GM18909 (cell line): ENCODE measurements around the gene DMGDH.
"Not testable (repeated sequence)": the region's sequence is repeated elsewhere in the genome, so short reads cannot be mapped to it uniquely, and the experiment has no call there.

Experiments used
- ATAC-seq: cut with Tn5 transposase; IDR thresholded peaks from one replicate; pipeline ENCODE4 v1.9.1; 2021; ENCODE audit warnings: mild to moderate bottlenecking; ENCODE audit not compliant: unreplicated experiment, poor library complexity

DMGDH gene

DNA sequence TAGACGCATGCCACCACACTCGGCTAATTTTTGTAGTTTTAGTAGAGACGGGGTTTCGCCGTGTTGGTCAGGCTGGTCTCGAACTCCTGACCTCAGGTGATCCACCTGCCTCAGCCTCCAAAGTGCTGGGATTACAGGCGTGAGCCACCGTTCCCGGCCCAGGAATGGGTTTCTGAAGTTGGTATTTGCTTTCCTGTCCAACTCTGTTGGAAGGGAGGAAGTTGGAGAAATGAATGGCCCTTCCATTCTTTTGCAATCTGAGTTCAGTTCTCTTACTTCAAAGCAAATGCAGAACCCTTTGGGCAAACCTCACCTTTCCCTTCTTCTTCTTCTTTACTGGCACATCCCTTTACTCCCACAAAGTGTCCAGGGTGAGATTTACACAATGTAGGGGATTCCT, 86.3 kb downstream of the DMGDH start:
- ATAC-seq: not testable (repeated sequence)

DNA sequence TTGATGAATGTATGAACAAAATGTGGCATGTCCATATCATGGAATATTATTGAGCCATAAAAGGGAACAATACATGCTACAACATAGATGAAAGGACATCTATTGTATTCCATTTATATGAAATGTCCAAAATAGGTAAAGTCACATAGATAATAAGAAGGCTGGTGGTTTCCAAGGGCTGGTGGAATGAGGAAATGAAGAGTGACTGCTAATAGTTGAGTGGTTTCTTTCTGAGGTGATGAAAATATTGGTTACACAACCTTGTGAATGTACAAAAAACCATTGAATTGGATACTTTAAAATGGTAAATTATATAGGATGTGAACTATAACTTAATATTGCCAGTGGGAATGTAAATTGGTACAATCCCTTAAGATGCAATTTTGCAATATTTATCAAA, 89.6 kb downstream of the DMGDH start:
- ATAC-seq: no peak

- no peak for ATAC-seq
Observed at GRCh38 chr5:78979117-78979742, 90.2 kb downstream of the DMGDH start.

GRCh38 chr5:78975035-78975434, 94.4 kb downstream of the DMGDH start:
- ATAC-seq: no peak

GRCh38 chr5:78974601-78975000, 94.9 kb downstream of the DMGDH start:
- ATAC-seq: no peak

DNA sequence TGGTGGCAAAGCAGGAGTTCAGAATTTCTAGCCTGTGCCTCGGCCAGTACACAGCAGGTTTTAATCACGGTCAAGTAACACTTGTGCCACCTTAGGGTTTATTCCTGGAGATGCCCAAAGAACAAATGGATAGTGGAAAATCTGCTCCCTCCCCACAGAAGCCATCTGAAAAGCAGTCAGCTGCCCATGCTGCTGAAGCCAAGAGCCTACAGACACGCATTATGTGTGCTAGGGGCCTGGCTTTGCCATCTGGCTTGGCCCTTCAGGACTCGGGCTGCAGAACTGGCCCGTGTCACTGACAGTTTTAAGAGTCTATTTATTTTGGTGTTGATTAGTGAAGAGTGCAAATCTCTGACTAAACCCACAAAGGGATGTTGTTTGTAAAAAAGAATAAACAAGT, 95.5 kb downstream of the DMGDH start:
- no peak for ATAC-seq

- ATAC-seq: no peak
Observed at GRCh38 chr5:78972654-78973428, 96.6 kb downstream of the DMGDH start.

GRCh38 chr5:78971998-78972397, 97.5 kb downstream of the DMGDH start:
- no peak for ATAC-seq

DNA sequence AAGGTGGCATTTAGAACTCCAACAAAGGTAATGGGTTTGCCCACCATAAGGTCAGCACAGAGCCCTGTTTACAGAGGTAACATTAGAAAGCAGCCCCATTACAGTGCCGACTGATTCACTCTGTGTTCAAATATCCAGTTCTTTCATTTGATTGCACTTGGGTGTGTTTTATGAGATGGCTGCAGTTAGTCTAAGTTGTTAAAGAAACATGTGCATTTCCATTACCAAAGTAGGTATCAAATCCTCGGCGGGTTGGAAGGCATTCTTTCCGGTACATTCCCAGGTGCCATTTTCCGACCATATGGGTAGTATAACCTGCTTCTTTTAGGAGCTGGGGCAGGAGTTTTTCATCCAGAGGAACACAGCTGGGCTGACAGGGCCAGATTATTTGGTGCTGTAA, 100.7 kb downstream of the DMGDH start:
- ATAC-seq: no peak

GRCh38 chr5:78964889-78965288, 104.6 kb downstream of the DMGDH start:
- ATAC-seq: no peak

GRCh38 chr5:78961743-78962142, 107.7 kb downstream of the DMGDH start:
- no peak for ATAC-seq

DNA sequence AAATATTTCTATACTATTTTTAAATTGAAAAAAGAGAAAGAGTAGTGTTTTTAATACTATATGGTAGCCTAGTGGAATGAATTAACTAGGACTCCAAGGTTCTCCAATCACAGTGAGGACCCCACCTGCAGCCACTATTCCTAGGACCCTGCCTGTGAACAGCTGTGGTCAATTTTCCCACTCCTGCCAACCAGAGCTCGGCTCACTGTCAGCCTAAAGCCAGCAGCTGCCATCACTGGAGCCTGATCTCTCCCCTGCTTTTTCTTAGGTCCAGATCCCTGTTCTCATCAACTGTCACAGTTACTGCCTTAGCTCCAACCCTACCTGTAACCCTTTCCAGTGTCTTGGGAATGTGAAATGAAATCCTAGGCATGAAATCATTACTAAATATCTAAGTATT, 109.7 kb downstream of the DMGDH start:
- no peak for ATAC-seq

DNA sequence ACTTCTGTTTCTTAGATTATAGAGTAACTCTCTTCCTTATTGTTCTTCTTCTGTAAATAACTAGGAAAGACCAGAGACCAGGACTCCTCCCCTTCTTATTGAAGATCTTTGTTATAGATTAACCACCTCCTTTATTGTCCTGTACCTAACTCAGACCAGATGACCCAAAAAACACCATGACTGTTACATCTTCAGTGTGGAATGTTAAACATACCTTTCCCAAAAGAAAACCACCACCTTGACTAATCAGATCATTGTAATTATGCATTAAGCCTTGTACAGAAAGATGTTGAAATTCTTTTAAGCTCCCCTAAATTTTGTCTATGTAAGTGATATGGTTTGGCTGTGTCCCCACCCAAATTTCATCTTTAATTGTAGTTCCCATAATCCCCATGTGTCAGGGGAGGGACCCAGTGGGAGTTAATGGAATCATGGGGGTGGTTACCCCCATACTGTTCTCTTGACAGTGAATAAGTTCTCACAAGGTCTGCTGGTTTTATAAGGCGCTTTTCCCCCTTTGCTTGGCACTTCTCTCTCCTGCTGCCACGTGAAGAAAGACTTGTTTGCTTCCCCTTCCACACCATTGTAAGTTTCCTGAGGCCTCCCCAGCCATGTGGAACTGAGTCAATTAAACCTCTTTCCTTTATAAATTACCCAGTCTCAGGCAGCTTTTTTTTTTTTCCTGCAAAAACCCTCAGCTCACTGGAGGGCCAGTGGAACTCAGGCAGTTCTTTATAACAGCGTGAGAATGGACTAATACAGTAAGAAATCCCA, 110.6 kb downstream of the DMGDH start:
- ATAC-seq: no peak

GRCh38 chr5:78956901-78957300, 112.6 kb downstream of the DMGDH start:
- no peak for ATAC-seq

DNA sequence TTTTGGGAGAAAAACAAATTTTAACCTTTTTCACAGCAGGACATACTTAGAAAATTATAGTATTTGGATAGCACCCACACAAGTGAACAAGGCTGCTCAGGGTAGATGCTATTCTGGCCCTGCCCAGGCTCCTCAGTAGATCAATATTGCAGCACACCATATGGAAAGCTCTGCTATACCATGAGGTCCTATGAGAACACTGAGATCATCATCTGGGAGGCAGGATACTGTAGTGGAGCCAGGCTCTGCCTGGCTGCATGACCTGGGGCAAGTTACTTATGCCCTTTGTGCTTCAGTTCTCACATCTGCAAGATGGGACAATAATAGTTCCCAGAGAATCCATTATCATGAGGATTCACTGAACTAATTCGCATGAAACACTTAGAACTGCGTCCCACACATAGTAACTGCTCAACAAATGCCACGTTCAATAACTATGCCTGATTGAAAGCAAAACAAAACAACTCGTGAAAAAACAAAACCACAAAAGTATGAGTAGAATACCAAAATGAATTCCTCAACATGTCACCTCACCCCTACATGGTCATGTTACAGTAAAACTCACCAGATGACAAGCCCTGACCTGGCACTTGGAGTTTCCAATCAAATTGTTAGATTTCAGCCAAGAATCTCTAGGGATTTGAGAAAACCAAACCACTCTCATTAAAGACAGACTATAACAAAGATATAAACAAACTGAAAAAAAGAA, 116.2 kb downstream of the DMGDH start:
- no peak for ATAC-seq
